Liver (tissue), 3 donors: ENCODE results near the gene CSHL1.

Experiments used
- CTCF ChIP-seq: fragments of 150-350 bp; IDR thresholded peaks from 2 replicates; pipeline ENCODE4 v1.5.1; 2017; ENCODE audit warnings: improper control_type of control experiment, low read depth, low read length; ENCODE audit not compliant: missing input control
- GABPA ChIP-seq, 2 donors: IDR thresholded peaks in 1 of 2; conservative IDR thresholded peaks in 1 of 2; 2 replicates each; pipeline ENCODE4 v1.6.1; 2016; ENCODE audit warnings: antibody characterized with exemption in 2 of 2, mild to moderate bottlenecking in 1 of 2, moderate library complexity in 1 of 2
- MAX ChIP-seq: IDR thresholded peaks from 2 replicates; pipeline ENCODE4 v1.6.1; 2016; ENCODE audit warnings: antibody characterized with exemption
- RAD21 ChIP-seq, 2 donors: IDR thresholded peaks; 2 replicates each; pipeline ENCODE4 v1.6.1; 2016; ENCODE audit warnings: antibody characterized with exemption in 2 of 2, mild to moderate bottlenecking in 2 of 2
- REST ChIP-seq: IDR thresholded peaks from 2 replicates; pipeline ENCODE4 v1.6.1; 2016; ENCODE audit warnings: antibody characterized with exemption, mild to moderate bottlenecking
- ZBTB33 ChIP-seq: IDR thresholded peaks from 2 replicates; pipeline ENCODE4 v1.6.1; 2016; ENCODE audit warnings: antibody characterized with exemption
- donor health status: healthy.
- donor health status: healthy.

GRCh38 chr17:63960006-63960405 is 48.9 kb upstream of the CSHL1 start:
- TF ChIP-seq CTCF (no peak), RAD21 (IDR thresholded peaks at IDR 0.05) (no peak), MAX (no peak), REST (no peak), ZBTB33 (no peak), GABPA (IDR thresholded peaks at IDR 0.05 in 1 of 2, conservative IDR thresholded peaks at IDR 0.05 in 1 of 2) (no peak)
